MCF 10A (cell line): Measurements from ENCODE around the gene DIO3. TPM values are rescaled to one million over a fixed set of nuclear protein-coding genes. Genes with fewer than 3 reads are reported as not detected.

Experiments
- BruUV-seq: library from RNA; stranded (reverse); fragments of 400-500 nt; replicated peaks from 2 replicates; lab custom pipeline; 2021; lab: Mats Ljungman, UMichigan
- CTCF ChIA-PET: fragments of 300-600 bp; sonication (Branson Sonifier 250); formaldehyde crosslinking; extraction: SDS; loops from one replicate; lab custom pipeline; 2021; ENCODE audit warnings: antibody characterized with exemption, inconsistent platforms; lab: Yijun Ruan, JAX
- POLR2A ChIA-PET: fragments of 300-600, 350-650 bp; sonication (Branson Sonifier 250); formaldehyde crosslinking; extraction: SDS; loops from one replicate; lab custom pipeline; 2020; ENCODE audit warnings: antibody characterized with exemption, inconsistent platforms; lab: Yijun Ruan, JAX
- DNase-seq: peaks from one replicate; pipeline ENCODE4 v3.0.0-alpha.2; 2018; ENCODE audit not compliant: unreplicated experiment
- H3K27ac Mint-ChIP-seq: one replicate; pipeline ENCODE4 v1.8.0; 2022; ENCODE audit warnings: mild to moderate bottlenecking, low read depth, mixed read lengths; ENCODE audit not compliant: unreplicated experiment
- H3K27me3 Mint-ChIP-seq: one replicate; pipeline ENCODE4 v1.8.0; 2022; ENCODE audit warnings: mixed read lengths; ENCODE audit not compliant: insufficient read depth, unreplicated experiment
- H3K36me3 Mint-ChIP-seq: one replicate; pipeline ENCODE4 v1.8.0; 2022; ENCODE audit warnings: mild to moderate bottlenecking, moderate library complexity, mixed read lengths; ENCODE audit not compliant: insufficient read depth, unreplicated experiment
- H3K4me1 Mint-ChIP-seq: one replicate; pipeline ENCODE4 v1.8.0; 2022; ENCODE audit warnings: mixed read lengths; ENCODE audit not compliant: insufficient read depth, unreplicated experiment
- H3K4me3 Mint-ChIP-seq: one replicate; pipeline ENCODE4 v1.8.0; 2022; ENCODE audit warnings: mild to moderate bottlenecking, moderate library complexity, mixed read lengths; ENCODE audit not compliant: unreplicated experiment
- H3K9me3 Mint-ChIP-seq: one replicate; pipeline ENCODE4 v1.8.0; 2022; ENCODE audit warnings: mixed read lengths; ENCODE audit not compliant: unreplicated experiment
- CTCF ChIP-seq: fragments of 200-600 bp; IDR thresholded peaks from one replicate; pipeline ENCODE4 v1.8.0; 2022; ENCODE audit warnings: antibody characterized with exemption, mild to moderate bottlenecking; ENCODE audit not compliant: unreplicated experiment
- intact Hi-C: fragments of 100-400 bp; cut with micrococcal nuclease; formaldehyde crosslinking; loops from 2 replicates; pipeline ENCODE4 v1.14.1; 2022
- total RNA-seq: library from RNA; stranded (reverse); gene quantifications from 2 replicates; pipeline ENCODE4 v1.2.3, GENCODE V29; 2022

The DIO3 gene
- total RNA-seq, 1 experiment from 2014 or later = not detected

- intact Hi-C loops = no loop called here
- POLR2A ChIA-PET = no interaction called here
- no peak for DNase-seq
- no peak overlapping the region for H3K4me3 Mint-ChIP-seq
- no peaks in the 10 kb centered on the region for H3K9me3 Mint-ChIP-seq
- no peak for TF ChIP-seq CTCF
- no peak overlapping the region for H3K27ac Mint-ChIP-seq
- BruUV-seq = no TSS peak
- CTCF ChIA-PET = no interaction called here
- H3K4me1 Mint-ChIP-seq = no peaks in the 10 kb centered on the region
- H3K36me3 Mint-ChIP-seq = no peaks in the 10 kb centered on the region
- peaks cover 33% of the 10 kb centered on the region for H3K27me3 Mint-ChIP-seq
Observed at GRCh38 chr14:101583715-101584054, 22.4 kb downstream of the DIO3 start.

DNA sequence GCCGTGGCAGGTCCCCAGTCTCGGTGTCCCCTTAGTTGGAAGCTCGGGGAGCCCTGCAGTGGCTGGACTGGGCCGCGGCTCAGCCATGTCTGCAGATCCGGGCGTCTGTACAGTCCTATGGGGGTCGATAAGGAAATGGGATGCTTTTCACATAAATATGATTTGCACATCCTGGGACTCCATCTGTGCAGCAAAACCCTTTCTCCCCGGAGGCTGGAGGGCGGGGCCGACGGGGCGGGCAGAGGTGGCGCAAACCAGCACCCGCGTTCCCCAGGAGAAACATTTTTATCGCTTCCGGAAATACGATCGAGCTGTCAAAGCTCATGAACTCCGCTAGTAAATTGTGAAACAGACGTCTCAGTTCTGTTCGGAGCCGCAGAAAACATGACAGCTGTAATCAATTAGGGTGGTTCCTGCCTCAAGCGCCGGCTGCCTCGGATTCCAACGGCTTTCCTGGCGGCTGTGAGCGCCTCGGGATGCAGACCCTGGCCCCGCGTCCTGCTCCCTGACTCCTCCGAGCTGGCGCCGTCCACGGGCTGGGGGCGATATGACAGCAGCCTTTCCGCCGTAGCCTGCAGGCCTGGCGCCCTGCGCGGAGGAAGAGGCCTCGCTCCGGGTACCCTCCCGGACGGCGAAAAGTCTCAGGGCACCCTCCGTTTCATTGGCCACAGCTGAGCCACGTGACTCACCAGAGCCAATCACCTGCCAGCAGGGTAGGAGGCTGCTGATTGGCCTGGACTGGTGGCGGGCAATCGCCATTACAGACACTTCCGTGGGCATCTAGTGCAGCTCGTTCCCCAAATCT lies 23.0 kb downstream of the DIO3 start:
- no peak for TF ChIP-seq CTCF
- no peak overlapping the region for H3K27ac Mint-ChIP-seq
- no peaks in the 10 kb centered on the region for H3K36me3 Mint-ChIP-seq
- H3K4me3 Mint-ChIP-seq = no peak overlapping the region
- H3K9me3 Mint-ChIP-seq = no peaks in the 10 kb centered on the region
- POLR2A ChIA-PET = no interaction called here
- BruUV-seq = no TSS peak
- no peak for DNase-seq
- CTCF ChIA-PET = no interaction called here
- H3K4me1 Mint-ChIP-seq = no peaks in the 10 kb centered on the region
- intact Hi-C loops = no loop called here
- peaks cover 33% of the 10 kb centered on the region for H3K27me3 Mint-ChIP-seq

GRCh38 chr14:101585211-101585610 lies 23.9 kb downstream of the DIO3 start:
- ChIA-PET CTCF (no interaction called here), POLR2A (no interaction called here)
- Mint-ChIP-seq H3K4me3 (no peak overlapping the region), H3K27me3 (peaks cover 28% of the 10 kb centered on the region), H3K36me3 (no peaks in the 10 kb centered on the region), H3K27ac (no peak overlapping the region), H3K4me1 (no peaks in the 10 kb centered on the region), H3K9me3 (no peaks in the 10 kb centered on the region)
- DNase-seq = no peak
- intact Hi-C loops = no loop called here
- TF ChIP-seq CTCF = no peak
- BruUV-seq = no TSS peak

DNA sequence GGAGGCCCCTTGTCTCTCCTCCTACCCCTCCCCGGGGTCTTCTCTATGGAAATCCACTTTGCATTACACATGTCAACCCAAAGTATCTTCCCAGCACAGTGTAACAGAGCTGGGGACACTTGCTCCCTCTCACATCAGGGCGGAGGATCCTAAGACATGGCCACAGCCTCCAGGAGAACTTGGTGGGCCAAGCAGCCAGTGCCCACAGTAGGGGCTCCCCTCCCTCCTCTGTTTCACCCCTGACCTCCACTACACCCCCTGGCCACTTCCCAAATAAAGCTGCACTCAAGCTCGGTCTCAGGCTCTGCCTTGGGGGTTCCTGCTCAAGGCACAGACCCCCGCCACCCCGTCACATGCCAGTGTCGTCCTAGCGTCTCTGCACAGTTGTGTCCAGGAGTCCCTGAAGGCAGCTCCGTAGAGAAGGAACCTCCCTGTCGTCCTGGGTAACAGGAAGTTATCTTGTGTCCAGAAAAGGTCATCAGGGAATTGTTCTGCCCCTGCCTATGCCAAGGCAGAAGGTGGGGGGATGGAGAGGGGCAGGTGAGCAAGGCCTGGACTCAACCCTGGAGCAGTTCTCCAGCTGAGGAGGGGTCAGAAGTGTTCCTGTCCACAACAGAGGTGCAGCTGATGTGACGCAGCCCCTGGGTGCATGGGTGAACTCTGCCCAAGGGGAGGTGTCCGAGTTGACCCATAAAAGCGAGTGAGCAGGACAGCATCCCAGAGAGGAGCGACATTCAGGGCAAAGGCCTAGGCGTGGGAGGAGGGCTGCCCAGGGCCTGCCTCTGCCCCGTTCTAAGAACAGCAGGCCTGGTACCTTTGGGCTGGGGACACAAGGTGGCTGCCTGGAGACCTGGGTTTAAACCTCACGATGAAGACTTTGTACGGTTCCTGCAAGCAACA lies 25.5 kb downstream of the DIO3 start:
- Mint-ChIP-seq H3K4me1 (no peaks in the 10 kb centered on the region), H3K27ac (no peak overlapping the region), H3K4me3 (no peak overlapping the region), H3K27me3 (peaks cover 22% of the 10 kb centered on the region), H3K9me3 (no peaks in the 10 kb centered on the region), H3K36me3 (no peaks in the 10 kb centered on the region)
- ChIA-PET CTCF (no interaction called here), POLR2A (no interaction called here)
- intact Hi-C loops = no loop called here
- no TSS peak for BruUV-seq
- DNase-seq = no peak
- no peak for TF ChIP-seq CTCF
